T1000 (cell line): Measurements from ENCODE around the gene PLXNA4.

Experiments
- DNase-seq: peaks from one replicate; lab custom pipeline; 2025; ENCODE audit warnings: mixed read lengths; lab: John Stamatoyannopoulos, UW

PLXNA4 gene

DNA sequence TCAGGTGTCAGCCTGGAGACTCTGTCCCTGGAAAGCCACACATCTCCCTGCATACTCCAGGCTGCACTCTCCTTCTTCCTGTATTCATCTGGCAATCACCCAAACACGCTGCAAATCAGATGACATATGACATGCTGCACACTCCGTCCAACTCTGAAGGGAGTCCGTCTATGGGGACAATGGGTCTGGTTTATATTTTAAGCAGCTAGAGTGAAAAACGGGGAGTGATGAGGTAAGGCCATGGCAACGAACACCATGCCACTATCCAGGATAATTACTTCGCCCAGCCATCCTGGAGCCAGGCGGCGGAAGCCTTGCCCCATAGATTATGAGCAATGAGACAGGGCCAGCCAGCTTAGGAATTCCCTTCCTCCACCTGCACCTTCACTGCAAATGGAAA lies 140.1 kb downstream of the PLXNA4 start:
- DNase-seq = no peak

DNA sequence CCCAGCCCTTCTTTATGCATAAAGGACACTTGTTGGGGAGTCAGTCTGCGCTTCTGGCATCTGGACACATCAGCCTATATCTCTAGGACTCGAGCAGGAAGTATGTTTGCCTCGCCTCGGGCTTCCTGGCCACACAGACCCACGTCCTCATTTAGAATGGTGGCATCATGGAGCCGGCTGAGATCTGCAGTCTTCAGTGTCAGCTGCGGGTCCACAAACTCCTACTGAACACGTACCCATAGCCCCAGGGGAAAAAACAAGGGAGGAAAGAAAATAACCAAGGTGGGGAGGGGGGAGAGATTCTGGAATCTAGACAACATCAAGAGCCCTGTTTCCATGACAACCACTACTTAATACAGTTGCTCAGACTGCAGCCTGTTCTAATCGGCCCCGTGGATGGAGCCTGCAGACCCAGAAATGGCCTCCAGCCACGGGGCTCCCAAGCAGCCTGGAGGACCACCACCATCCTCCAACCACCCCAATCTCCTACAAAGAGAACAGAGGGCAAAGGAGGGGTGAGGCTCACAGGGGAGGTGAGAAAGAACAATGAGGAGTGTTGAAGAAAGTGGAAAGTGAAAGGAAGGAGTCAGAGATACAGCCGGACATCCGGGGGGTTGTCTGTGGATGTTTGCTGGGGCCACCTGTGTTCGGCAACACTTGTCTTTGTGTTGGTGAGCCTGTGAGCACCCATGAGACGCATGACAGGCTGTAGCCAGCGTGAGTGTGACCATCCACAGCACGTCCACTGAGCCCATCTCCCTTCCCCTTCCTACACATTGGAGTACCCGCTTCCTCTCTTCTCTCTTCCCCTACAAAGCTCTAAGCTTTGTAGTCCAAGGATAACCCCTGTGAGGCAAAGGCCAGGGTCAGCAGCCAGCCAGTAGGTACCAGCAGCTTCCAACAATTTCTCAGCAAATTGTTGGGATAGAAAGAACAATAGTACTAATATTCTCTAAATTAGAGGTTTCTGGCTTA lies 141.0 kb downstream of the PLXNA4 start:
- no peak for DNase-seq

DNA sequence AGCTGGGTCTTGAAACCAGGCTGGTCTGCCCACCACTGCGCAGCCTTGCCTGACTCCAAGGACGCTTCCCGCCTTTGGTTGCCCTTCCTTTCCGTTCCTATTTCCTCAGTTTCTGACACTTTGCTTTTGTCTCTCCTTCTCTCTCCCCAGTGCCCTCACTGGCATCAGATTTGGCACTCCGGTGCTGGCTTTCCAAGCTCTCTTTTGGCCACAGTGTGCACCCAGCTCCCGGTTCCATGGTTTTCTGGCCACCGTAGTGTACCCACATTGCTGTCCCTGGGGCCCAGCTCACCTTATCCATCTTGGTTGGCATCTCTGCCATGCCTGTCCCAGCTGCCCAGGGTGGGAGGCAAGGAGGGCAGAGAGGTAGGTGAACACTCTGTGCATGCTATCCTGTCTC lies 142.2 kb downstream of the PLXNA4 start:
- DNase-seq = no peak

GRCh38 chr7:132433301-132433700 lies 143.0 kb downstream of the PLXNA4 start:
- no peak for DNase-seq

- peak; percentile 21 for DNase-seq
Observed at GRCh38 chr7:132430861-132431822, 145.1 kb downstream of the PLXNA4 start.

DNA sequence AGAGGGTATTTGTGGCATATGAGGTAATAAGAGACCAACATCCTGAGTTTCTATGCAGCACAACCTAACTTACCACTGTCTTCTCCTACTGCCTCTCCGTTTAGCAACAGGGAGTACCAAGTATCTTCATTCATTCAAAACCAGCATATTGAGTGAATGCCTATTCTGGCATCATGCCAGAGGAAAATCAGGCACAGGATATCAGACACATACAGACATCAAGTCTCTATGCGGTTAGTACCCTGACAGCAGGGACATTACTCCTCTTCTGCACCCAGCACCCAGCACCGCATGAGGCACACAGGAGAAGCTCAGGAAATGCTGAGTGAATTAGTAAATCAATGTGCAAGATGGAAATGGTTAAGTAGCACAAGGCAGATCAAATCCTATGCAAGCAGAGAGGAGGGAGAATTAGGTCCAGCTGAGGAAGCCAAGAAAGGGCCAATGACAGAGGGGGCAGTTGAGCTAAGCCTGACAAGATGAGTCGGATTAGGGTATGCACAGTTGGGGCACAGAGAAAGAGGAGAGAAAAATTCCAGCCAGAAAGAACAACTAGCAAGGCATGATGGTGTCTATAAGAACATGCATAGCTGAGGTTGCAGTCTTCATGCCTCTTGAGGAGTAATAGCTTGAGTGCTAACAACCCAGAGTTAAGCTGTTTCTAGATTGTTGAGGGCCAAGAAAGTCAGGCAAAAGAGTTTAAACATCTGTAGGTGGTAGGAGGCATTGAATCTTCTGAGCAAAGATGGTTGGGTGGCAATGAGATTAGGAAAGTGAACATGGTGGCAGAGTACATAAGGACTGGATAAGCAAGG lies 146.0 kb downstream of the PLXNA4 start:
- DNase-seq = no peak

DNA sequence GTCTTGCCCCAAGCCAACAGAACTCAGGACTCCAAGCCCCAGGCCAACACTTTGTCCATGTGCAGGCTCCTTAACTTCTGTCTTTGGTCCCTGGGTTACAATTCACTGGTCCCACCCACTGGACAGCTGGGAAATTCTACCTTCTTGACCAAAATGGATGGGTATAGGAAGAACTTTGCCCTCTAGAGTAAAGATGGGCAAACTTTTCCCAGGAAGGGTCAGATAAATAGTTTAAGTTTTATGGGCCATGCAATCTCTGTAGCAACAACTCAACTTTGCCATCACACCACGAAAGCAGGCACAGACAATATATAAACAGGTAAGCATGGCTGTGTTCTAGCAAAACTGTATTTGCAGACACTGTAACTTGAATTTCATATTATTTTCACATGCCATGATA lies 147.1 kb downstream of the PLXNA4 start:
- no peak for DNase-seq

GRCh38 chr7:132428247-132428919 lies 147.9 kb downstream of the PLXNA4 start:
- DNase-seq = no peak

- no peak for DNase-seq
Observed at GRCh38 chr7:132425942-132426341, 150.3 kb downstream of the PLXNA4 start.

- no peak for DNase-seq
Observed at GRCh38 chr7:132424821-132425724, 151.2 kb downstream of the PLXNA4 start.

- no peak for DNase-seq
Observed at GRCh38 chr7:132424277-132424676, 152.0 kb downstream of the PLXNA4 start.

DNA sequence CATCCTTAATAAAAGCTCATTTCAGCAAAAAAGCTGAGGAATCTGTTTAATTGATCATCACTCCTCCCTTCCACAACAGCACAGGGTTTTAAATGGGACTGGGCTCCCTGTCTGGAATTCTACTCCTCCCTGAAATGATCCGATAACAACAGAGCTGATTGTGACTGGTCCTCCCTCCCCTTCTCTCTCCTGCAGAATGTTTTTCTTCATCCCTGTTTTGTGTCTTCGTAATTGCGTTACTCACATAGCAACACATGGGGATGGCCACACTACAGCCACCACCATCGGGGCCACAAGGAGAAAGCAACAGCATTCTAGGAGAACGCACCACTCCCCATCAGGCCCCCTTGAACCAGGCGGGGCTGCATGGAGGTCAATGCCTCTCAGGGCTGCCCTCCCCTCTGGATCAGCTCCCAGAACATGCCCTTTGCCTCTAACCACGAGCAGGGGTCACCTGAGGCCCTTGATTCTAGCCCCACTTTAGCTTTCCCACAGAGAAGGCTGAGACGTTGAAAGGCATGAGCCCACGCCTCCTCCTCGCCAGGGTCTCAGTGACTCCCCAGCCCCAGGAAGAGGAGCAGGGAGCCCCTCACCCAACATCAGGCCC lies 152.6 kb downstream of the PLXNA4 start:
- no peak for DNase-seq

DNA sequence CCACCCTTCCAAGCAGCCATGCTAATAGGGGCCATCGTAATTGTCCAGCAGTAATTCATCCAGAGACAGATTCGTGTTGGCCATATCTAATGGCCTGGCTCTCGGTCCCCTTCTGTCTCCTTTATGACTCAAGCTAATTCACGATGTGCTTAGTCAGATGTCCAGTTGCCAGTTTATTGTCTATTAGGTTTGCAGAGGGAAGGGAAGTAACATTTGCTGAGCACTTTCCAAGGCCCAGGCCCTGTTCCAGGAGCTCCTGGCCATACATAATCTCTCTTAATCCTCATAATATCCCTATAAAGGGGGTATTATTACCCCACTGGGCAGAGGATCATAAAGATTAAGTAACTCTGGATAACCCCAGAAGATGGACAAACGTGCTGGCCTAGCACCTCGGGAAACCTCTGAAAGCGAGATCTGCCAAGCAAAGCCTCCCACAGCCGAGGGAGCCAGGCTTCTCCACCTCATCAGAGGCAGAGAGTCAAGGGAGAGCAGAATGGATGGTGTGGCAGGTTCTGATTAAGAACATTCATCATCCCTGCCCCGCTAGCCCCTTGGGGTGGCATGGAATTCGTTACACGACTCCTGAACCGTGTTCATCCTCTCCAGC lies 153.7 kb downstream of the PLXNA4 start:
- no peak for DNase-seq

DNA sequence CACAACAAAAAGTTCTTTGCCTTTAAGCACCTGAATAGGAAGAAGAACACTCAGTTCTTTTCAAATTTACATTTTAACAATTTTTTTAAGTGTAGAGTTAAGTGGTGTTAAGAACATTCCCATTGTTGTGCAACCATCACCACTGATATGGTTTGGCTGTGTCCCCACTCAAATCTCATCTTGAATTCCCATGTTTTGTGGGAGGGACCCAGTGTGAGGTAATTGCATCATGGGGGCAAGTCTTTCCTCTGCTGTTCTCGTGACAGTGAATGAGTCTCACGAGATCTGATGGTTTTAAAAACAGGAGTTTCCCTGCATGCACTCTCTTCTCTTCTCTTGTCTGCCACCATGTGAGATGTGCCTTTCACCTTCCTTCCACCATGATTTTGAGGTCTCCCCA lies 155.7 kb downstream of the PLXNA4 start:
- DNase-seq = no peak

DNA sequence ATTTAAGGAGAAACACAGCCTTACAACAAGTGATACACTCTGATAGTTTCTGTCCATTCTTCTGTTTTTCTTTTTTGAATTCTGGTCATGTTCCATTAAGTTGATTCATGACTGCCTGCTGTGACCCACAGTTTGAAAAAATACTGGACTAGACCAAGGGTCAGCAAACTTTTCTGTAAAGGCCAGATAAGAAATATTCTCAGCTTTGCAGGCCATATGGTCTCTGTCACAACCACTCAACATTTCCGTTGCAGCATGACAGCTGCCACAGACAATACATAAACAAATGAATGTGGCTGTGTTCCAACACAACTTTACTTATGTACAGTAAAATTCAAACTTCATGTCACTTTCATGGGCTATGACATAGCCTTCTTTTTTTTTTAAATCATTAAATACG lies 156.7 kb downstream of the PLXNA4 start:
- DNase-seq = no peak

GRCh38 chr7:132418840-132419239 lies 157.4 kb downstream of the PLXNA4 start:
- DNase-seq = no peak

- no peak for DNase-seq
Observed at GRCh38 chr7:132417103-132417906, 159.0 kb downstream of the PLXNA4 start.

DNA sequence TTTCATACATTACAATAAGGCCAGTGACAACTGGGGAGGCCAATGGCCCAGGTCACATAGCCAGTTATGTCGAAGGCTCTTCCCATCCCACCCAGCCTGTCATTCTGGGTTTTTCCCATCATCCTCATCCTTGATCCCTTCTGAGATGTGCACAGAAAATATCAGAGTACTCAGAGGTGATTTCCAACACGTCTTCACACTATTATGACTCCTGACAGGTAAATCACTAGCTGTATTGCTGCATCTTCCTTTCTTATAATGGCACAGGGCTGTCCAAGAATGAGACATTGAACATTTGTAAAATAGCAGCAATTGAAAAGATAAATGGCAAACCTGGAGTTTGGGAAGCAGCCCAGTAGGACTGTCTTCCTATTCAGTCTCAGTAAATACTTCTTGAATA lies 159.9 kb downstream of the PLXNA4 start:
- no peak for DNase-seq
